ENCODE measurements around the gene EDA.
"Not testable (repeated sequence)": the region's sequence is repeated elsewhere in the genome, so short reads cannot be mapped to it uniquely, and the experiment has no call there.

The EDA gene

GRCh38 chrX:69748055-69748454 is 132.1 kb downstream of the EDA start:
- DNase-seq = no peak

DNA sequence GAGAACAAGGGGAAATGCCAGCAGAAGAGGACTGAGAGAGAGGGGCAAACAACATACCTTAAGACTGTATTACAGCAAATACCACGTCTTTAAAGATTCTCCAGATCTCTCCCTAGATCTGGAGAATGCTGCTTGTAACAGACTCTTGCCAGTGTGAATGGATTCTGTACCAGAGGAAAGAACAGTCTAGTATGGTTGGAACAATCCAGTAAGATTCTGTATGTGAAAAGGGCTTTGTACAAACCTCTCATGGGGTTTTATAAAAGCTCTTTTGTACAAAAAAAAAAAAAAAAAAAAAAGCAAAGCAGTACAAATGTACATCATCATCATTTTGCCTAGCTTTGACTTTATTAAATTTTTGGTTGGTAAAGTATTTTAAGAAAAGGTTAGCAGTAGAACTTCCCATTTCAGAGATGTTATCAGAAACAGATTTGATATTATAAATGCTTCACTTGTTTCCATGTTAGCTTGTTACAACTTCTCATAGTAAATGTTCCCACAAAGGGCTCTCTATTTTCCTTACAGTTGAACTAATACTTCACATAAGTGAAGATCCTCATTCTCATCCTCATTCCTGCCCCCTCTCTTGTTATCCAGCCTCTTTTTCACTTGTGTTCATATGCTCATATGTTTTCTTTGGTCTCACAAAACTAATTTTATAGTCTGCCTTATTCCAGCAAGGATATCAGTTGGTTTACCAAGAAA is 144.2 kb downstream of the EDA start:
- DNase-seq = no peak

- DNase-seq = no peak
Observed at GRCh38 chrX:69761633-69762032, 145.7 kb downstream of the EDA start.

- no peak for DNase-seq
Observed at GRCh38 chrX:69762340-69762739, 146.4 kb downstream of the EDA start.

DNA sequence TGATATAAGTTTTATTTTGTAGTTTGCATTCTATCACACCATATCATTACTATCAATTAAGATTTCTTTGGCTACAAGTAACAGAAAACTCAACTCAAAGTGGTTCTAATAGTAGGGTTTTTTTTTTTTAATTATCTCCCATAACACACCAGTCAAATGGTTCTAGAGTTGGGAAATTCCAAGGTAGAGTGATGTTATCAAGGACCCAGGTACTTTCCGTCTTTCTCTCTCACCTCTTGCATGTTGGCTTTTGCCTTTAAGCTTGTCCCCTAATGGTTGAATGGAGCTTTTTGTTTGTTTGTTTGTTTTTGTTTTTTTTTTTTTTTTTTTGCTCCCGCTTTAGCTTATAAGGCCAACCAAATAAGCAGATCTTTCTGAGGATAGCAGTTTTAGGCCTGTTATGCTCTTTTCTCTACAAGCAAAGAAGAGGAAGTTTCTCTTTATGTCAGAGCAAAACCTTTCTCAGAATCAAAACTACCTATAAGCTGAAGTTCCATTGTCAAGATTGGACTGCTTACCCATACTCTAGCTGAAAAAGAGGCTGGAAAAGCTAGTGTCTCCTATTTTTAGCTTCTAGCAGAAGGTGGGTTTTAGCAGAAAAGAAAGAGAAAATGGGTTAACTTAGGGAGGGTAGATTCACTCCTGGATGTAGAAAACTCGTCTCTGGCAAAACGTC is 177.5 kb downstream of the EDA start:
- DNase-seq = no peak

- no peak for DNase-seq
Observed at GRCh38 chrX:69795702-69796101, 179.8 kb downstream of the EDA start.

DNA sequence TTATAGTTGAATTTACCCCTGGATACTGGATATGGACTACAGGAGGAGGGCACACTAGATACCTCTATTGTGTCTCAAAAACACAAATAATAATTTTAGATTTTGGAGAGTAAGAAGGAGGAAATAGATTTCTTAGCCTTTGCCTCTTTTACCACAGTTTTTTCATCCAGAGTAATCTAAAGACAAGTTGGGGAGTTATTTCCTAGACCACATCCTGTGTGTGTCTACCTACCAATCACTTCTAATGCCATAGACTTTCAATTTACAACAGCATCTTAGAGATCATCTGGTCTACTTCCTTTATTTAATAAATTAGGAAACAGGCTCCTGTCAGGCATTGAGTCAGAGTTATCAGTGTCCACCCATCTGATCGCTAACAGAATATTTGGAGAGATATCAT is 191.5 kb downstream of the EDA start:
- peak; percentile 5 for DNase-seq

- peak; percentile 40 for DNase-seq
Observed at GRCh38 chrX:69808375-69808774, 192.5 kb downstream of the EDA start.

DNA sequence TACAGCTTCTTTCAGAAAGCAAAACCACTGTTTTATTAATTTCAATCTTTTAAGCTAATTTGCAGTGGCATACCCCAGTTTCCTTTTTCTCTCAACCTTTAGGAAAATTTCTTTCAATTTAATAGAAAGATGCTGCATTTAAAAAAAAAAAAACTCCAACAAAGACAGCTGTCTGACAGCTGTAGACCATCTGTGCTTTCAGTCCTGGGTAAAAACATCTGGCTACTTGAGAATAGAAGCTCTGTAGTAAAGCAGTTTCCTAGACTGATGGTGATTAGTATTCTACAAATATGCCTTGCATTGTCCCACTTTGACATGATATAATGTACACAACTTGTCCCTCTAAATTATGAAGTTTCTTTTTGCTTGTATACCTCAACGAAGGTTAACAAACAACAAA is 197.8 kb downstream of the EDA start:
- no peak for DNase-seq

DNA sequence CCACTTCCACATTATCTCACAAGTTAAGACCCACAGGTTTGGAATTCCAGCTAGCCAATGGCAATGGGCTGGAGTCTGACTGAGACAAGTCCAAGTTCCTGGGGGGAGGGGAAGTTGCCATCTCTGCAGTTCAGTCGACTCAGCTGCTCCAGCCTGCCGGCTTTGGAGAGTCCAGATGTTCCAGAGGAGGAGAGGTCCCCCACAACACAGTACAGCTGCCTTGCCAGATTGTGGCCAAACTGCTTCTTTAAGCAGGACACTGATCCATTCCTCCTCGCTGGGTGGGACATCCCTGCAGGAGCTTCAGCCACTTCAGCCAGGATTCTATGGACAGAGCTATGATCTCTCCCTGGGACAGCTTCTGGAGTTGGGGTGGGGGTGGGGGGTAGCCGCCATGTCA is 199.2 kb downstream of the EDA start:
- no peak for DNase-seq

GRCh38 chrX:69815519-69815918 is 199.6 kb downstream of the EDA start:
- DNase-seq = no peak

DNA sequence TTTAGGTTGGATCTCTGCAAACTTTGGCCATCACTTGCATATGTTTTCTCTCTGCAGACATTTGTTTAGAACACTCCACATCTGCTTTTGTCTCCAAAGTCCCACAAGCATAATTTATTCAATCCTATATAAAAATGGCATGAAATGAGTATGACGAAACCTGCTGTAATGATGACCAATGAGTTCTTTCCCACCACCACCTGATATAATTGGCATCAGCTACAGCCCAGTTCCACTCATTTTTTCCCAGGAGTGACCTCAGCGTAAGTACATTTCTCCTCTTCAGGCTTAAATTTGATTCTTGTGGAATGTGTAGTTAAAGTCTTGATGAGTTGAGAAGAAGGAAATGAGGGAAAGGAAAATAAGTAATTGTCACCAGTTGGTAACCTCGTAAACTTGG is 228.7 kb downstream of the EDA start:
- no peak for DNase-seq

DNA sequence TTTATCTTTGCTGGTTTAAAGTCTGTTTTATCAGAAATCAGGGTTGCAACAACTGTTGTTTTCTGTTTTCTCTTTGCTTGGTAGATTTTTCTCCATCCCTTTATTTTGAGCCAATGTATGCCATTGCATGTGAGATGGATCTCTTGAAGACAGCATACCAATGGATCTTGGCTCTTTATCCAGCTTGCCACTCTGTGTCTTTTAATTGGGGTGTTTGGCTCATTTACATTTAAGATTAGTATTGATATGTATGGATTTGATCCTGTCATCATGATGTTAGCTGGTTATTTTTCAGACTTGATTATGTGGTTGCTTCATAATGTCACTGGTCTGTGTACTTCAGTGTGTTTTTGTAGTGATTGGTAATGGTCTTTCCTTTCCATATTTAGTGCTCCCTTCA is 244.1 kb downstream of the EDA start:
- not testable (repeated sequence) for DNase-seq

- no peak for DNase-seq
Observed at GRCh38 chrX:69876221-69876620, 260.3 kb downstream of the EDA start.

- DNase-seq = no peak
Observed at GRCh38 chrX:69884210-69884609, 268.3 kb downstream of the EDA start.

- no peak for DNase-seq
Observed at GRCh38 chrX:69896046-69896445, 280.1 kb downstream of the EDA start.

GRCh38 chrX:69900491-69900890 is 284.6 kb downstream of the EDA start:
- DNase-seq = no peak

DNA sequence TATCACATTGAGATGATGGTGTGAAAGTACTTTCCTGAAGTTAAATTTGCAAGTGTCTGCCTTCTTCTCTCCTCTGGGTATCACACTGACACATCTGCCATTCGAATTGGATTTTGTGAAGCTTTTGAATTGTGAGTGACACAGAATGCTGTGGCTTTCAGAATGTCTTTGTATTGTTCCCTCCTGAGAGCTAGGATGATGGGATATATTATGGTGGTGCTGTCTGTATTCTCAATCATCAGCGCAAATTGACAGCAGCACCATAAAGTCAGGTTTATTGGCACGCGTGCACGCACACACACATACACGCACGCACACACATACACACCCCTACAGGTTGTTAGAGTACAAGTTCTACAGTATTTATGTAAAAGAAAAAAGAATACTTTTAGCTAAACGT is 290.5 kb downstream of the EDA start:
- DNase-seq = no peak

DNA sequence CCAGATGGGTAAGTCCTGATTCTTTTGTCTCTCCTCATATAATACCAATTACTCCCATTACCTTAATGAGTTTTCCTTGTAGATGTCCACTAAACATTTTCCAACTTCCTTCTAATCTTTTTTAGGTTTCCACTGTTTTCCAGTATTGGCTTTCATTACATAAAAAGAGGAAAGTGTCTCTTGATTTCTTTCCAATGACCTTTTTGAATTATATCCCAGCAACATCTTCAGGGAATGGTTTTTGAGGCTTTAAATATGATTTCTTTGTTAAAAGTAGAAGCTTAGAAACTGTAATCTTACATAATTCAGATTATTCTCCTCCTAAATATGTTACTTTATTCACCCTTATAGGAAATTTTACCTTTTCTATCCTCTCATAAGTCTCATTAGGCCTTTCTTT is 298.9 kb downstream of the EDA start:
- no peak for DNase-seq

- no peak for DNase-seq
Observed at GRCh38 chrX:69919749-69920148, 303.8 kb downstream of the EDA start.

DNA sequence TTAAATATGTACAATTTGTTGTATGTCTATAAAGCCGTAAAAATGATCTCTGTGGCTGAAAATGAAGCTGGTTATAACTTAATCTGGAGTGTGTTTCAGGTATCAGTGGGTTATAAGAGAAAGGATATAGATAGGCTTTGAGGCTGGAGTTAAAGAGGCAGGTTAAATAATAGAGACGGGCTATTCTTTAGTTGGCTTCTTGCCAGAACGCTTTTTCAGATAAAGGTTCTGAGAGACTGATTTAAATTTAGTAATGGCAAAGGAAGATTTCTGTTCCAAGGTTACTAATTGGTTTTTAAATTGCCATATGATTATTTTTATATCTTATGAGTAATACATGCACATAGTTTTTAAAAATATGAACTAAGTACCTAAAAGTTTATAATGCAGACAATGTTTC is 316.4 kb downstream of the EDA start:
- no peak for DNase-seq

DNA sequence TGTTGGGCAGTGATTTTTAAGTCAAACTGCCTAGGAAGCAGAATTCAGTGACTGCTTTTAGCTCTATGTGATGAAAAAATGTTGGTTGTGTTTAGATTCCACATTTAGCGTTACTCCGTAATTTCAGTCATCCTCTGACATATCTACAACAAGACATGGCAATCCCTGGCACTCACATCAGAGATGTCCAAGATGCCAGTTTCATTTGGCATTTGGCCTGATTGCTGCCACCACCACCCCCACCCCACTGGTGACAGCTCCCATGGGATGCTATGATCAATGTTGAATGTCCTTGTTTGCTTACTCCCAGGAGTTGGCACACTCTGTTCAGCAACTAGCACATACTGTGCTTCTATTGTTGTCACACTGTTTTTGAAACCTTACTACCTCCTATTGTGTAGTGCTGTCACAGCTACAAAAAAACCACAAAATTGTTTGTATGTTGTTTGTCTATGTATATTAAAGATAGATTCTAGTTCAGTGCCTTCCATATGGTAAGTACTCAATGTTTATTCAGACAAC is 332.4 kb downstream of the EDA start:
- DNase-seq = no peak

DNA sequence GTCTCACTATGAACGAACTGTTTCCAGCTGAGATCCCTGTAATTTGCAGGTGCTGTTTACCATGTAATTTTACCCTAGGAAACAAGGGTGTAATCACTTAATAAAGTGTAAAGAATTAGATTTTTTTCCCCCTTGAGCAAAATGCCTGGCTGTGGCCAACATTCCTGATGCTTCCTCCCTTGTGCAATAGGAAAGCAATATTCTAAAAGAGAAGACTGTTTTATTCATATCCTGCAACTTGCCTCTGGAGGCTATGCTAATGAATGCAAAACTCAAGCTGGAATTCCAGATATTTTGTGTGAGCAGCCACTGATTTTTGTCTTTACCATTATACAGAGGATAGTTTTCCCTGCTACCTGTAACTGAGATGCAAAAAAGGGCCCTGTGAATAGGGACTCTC is 335.8 kb downstream of the EDA start:
- DNase-seq = no peak

GRCh38 chrX:69959712-69960111 is 343.8 kb downstream of the EDA start:
- DNase-seq = no peak
